Esophagus muscularis mucosa (tissue), 4 donors: Measurements from ENCODE around the gene TIMP2.

Experiments used
- CTCF ChIP-seq, 3 experiments: fragments of 200-600 bp in 2 of 3; fragments of 450-650 bp in 1 of 3; sonication (generic) in 2 of 3; IDR thresholded peaks; one replicate each; pipeline ENCODE4 v1.5.1; 2017 to 2019; ENCODE audit warnings: antibody characterized with exemption in 3 of 3, mild to moderate bottlenecking in 2 of 3, moderate library complexity in 1 of 3
- EP300 ChIP-seq: sonication (generic); formaldehyde crosslinking; IDR thresholded peaks from one replicate; pipeline ENCODE4 v1.6.1; 2017; ENCODE audit warnings: antibody characterized with exemption
- POLR2A ChIP-seq: fragments of 450-650 bp; IDR thresholded peaks from one replicate; pipeline ENCODE4 v1.6.1; 2017; ENCODE audit warnings: antibody characterized with exemption, moderate library complexity, mild to moderate bottlenecking, low read depth

GRCh38 chr17:78884876-78885667 lies 40.1 kb downstream of the TIMP2 start:
- TF ChIP-seq CTCF (IDR thresholded peaks at IDR 0.05) (no peak), EP300 (no peak), POLR2A (no peak)
